GM12891 (cell line): ENCODE data around the gene IL1RAPL2.

Source experiments
- PAX5 ChIP-seq: IDR thresholded peaks from 2 replicates; pipeline ENCODE4 v1.6.1; 2011; ENCODE audit warnings: low read length, moderate library complexity, mild to moderate bottlenecking; ENCODE audit not compliant: insufficient read depth, severe bottlenecking
- POLR2AphosphoS5 ChIP-seq: IDR thresholded peaks from 2 replicates; pipeline ENCODE4 v1.6.1; 2011; ENCODE audit warnings: low read depth, low read length, control low read depth
- TAF1 ChIP-seq: IDR thresholded peaks from 2 replicates; pipeline ENCODE4 v1.6.1; 2011; ENCODE audit warnings: low read depth, low read length, control low read depth

DNA sequence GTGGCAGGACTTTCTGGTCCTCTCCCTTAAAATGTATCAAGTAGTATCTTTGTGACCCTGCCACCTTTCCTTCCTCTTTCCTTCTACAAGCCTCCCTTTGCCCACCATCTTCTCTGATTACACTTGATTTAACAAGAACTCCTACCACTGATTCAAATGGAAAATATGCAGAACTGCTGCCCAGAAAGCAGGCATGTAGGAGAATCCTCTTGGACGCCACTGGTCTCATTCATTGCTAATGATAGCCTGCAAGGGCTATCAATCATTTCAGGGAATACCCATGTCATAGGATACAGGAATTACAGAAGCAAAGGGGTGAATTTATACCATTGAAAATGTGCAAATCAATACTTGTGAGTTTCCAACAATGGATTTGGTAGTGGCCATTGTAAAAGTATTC lies 961.8 kb downstream of the IL1RAPL2 start:
- no peak for TF ChIP-seq TAF1
- no peak for TF ChIP-seq PAX5
- TF ChIP-seq POLR2AphosphoS5: no peak
